Nephron (organoid): ENCODE measurements around the gene TMC7.
A peak's percentile ranks its signal among the peaks of the same experiment; 100 is the strongest.

ENCODE experiments used
- H3K27ac Mint-ChIP-seq, 3 experiments: 2 replicates each; pipeline ENCODE4 v1.8.0; 2020; ENCODE audit warnings: mixed read lengths in 3 of 3, mild to moderate bottlenecking in 2 of 3, moderate library complexity in 1 of 3
- H3K27me3 Mint-ChIP-seq: 2 replicates; pipeline ENCODE4 v1.8.0; 2021; ENCODE audit warnings: low read depth, mild to moderate bottlenecking, moderate library complexity, mixed read lengths
- H3K36me3 Mint-ChIP-seq: 2 replicates; pipeline ENCODE4 v1.8.0; 2020; ENCODE audit warnings: low read depth, mixed read lengths
- H3K4me1 Mint-ChIP-seq: 2 replicates; pipeline ENCODE4 v1.8.0; 2020; ENCODE audit warnings: mixed read lengths
- H3K4me3 Mint-ChIP-seq, 3 experiments: 2 replicates each; pipeline ENCODE4 v1.8.0; 2020; ENCODE audit warnings: mild to moderate bottlenecking in 3 of 3, mixed read lengths in 3 of 3, moderate library complexity in 2 of 3
- H3K9me3 Mint-ChIP-seq: 2 replicates; pipeline ENCODE4 v1.8.0; 2020; ENCODE audit warnings: mixed read lengths
- TF ChIP-seq, protein P1 (sequence below), 3 experiments: fragments of 200-600 bp; sonication (generic); IDR thresholded peaks; one replicate each; pipeline ENCODE4 v1.5.0; 2021; ENCODE audit warnings: antibody characterized with exemption in 3 of 3; ENCODE audit not compliant: unreplicated experiment in 3 of 3

TMC7 gene

DNA sequence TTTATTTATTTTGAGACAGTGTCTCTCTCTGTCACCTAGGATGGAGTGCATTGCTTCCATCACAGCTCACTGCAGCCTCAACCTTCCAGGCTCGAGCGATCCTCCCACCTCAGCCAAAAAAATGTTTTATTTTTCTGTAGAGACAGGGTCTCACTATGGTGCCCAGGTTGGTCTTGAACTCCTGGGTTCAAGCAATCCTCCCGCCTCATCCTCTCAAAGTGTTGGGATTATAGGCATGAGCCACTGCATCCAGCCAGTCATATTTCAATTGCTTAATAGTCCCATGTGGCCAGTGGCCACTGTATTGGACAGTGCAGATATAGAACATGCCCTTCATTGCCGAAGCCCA is 15.3 kb downstream of the TMC7 start:
- TF ChIP-seq, protein P1, sequence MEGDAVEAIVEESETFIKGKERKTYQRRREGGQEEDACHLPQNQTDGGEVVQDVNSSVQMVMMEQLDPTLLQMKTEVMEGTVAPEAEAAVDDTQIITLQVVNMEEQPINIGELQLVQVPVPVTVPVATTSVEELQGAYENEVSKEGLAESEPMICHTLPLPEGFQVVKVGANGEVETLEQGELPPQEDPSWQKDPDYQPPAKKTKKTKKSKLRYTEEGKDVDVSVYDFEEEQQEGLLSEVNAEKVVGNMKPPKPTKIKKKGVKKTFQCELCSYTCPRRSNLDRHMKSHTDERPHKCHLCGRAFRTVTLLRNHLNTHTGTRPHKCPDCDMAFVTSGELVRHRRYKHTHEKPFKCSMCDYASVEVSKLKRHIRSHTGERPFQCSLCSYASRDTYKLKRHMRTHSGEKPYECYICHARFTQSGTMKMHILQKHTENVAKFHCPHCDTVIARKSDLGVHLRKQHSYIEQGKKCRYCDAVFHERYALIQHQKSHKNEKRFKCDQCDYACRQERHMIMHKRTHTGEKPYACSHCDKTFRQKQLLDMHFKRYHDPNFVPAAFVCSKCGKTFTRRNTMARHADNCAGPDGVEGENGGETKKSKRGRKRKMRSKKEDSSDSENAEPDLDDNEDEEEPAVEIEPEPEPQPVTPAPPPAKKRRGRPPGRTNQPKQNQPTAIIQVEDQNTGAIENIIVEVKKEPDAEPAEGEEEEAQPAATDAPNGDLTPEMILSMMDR (IDR thresholded peaks at IDR 0.05; ENCODE audit: unreplicated experiment in 3 of 3) = no peak

DNA sequence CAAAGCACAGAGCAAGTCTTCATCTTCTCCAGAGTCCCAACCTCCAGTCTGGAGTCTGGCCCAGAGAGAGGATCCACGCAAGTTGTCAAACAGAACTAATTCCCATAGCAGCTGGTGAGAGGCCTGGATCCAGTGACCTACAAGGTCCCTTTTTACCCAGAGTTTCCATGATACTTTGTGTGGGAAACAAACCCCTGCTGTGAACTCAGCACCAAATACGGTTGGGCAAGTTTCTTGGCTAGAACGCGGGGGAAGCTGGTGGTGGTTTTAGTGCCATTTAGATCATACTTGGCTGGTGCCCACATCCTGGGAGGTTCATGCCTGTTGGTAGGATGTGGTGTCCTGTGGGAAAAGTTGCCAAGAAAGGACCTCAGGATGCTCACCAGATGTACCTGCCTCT is 18.1 kb downstream of the TMC7 start:
- Mint-ChIP-seq H3K4me1 (peaks cover 4% of the 10 kb centered on the region), H3K36me3 (no peaks in the 10 kb centered on the region), H3K4me3 (no peak overlapping the region), H3K27ac (no peak overlapping the region), H3K27me3 (no peaks in the 10 kb centered on the region), H3K9me3 (no peaks in the 10 kb centered on the region)
- TF ChIP-seq, protein P1 (IDR thresholded peaks at IDR 0.05; ENCODE audit: unreplicated experiment in 3 of 3) = no peak

More for the DNA sequence above, 15.3 kb downstream of the TMC7 start:
- Mint-ChIP-seq H3K36me3 (no peaks in the 10 kb centered on the region), H3K27ac (no peak overlapping the region), H3K4me1 (no peaks in the 10 kb centered on the region), H3K27me3 (no peaks in the 10 kb centered on the region), H3K4me3 (no peak overlapping the region), H3K9me3 (no peaks in the 10 kb centered on the region)

DNA sequence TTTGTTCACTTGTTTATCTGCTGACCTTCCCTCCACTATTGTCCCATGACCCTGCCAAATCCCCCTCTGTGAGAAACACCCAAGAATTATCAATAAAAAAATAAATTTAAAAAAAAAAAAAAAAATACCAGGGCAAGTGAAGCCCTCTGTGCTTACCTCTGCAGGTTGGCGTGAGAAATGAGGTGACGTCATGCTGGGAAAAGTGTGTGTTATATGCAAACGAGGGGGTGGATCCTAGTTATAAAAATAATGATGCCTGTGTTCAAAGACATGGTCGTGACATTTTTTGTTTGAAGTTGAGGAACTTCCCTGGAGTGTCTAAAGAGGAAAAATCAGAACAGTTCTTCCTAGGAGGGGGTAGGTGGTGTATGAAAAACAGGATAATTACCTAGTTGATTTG is 20.2 kb downstream of the TMC7 start:
- no peak overlapping the region for H3K27ac Mint-ChIP-seq
- H3K36me3 Mint-ChIP-seq = no peaks in the 10 kb centered on the region
- no peaks in the 10 kb centered on the region for H3K9me3 Mint-ChIP-seq
- no peak overlapping the region for H3K4me3 Mint-ChIP-seq
- H3K27me3 Mint-ChIP-seq = no peaks in the 10 kb centered on the region
- TF ChIP-seq, protein P1 (IDR thresholded peaks at IDR 0.05; ENCODE audit: unreplicated experiment in 3 of 3) = no peak
- peaks cover 4% of the 10 kb centered on the region for H3K4me1 Mint-ChIP-seq

DNA sequence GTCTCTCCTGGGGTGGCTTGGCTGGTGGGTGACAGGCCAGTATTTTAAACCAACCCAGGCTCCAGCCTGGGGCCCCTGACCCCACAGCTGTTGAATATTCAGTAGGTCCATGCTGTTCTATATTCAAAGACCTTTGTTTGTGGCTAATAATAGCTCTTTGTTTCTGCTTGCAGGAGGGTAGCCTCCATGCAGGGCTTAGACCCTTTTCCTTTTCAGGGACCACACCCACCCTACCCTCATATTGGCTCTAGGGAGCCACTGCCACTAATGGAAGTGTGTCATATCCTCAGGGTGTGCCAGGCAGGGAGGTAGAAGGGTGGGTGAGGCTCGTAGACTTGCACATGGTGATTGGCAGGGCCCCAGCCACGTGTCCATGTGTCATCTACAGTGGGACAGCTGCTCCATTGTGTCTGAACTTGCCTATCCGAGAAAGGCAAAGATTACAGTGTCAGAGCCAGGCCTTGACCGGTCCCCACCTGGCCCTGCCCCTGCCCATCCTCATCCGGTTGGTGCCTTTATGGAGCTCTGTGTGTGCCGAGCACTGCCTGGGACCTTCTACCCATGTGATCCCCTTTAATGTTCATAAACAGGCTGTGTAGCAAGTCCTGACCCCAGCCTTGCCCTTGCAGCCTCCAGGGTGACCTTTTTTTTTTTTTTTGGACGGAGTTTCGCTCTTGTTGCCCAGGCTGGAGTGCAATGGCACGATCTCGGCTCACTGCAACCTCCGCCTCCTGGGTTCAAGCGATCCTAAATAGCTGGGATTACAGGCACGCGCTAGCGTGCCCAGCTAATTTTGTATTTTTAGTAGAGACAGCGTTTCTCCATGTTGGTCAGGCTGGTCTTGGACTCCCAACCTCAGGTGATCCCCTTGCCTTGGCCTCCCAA is 22.1 kb downstream of the TMC7 start:
- peaks cover 4% of the 10 kb centered on the region for H3K4me1 Mint-ChIP-seq
- no peaks in the 10 kb centered on the region for H3K36me3 Mint-ChIP-seq
- no peak overlapping the region for H3K4me3 Mint-ChIP-seq
- H3K9me3 Mint-ChIP-seq = no peaks in the 10 kb centered on the region
- peak overlapping the region in 1 of 3 experiments; percentile 37 for H3K27ac Mint-ChIP-seq
- H3K27me3 Mint-ChIP-seq = no peaks in the 10 kb centered on the region
- TF ChIP-seq, protein P1 (IDR thresholded peaks at IDR 0.05; ENCODE audit: unreplicated experiment in 3 of 3) = no peak

DNA sequence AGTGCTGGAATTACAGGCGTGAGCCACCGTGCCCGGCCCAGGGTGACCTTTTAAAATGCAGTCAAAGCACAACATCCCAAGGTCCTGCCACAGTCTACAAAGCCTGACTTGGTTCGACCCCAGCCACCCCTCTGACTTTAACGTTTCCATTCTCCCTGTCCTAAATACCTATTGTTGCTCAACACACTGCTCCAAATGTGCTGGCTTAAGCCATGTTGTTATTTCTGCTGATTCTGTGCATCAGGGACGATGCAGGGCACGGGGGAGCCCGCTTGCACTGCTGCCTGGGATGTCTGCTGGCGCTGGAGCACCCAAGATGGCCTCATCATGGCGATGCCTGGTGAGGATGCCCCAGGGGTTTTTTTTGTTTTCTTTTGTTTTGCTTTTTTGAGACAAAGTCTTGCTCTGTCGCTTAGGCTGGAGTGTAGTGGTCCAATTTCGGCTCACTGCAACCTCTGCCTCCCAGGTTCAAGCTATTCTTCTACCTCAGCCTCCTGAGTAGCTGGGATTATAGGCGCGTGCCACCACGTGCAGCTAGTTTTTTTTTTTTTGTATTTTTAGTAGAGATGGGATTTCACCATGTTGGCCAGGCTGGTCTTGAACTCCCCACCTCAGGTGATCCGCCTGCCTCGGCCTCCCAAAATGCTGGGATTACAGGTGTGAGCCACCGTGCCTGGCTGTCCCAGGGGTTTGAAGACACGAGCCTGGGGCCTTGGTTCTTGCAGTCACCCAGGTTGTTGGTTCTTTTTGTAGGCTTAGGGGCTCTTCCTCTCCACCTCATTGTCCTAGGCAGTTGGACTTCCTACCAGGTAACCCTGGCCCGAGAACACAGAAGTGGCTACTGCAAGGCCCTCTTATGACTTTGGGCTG is 22.9 kb downstream of the TMC7 start:
- Mint-ChIP-seq H3K4me1 (peaks cover 4% of the 10 kb centered on the region), H3K27me3 (no peaks in the 10 kb centered on the region), H3K9me3 (no peaks in the 10 kb centered on the region), H3K27ac (no peak overlapping the region), H3K36me3 (no peaks in the 10 kb centered on the region), H3K4me3 (no peak overlapping the region)
- TF ChIP-seq, protein P1 (IDR thresholded peaks at IDR 0.05; ENCODE audit: unreplicated experiment in 3 of 3) = no peak
